Measurements from ENCODE around the gene FLYWCH2. TPM values are rescaled to one million over a fixed set of nuclear protein-coding genes. Genes with fewer than 3 reads are reported as not detected.

Gene FLYWCH2
- total and polyA plus RNA-seq, 2 of the 13 experiments (the other 11 are each of a cell fraction or from before 2014, with no cell fraction given): 16.9 to 19.8 TPM

- peak; percentile 80; the same call in 1 of the 2 replicates for TF ChIP-seq KIAA2018 (CRISPR knock-in tag; IDR thresholded peaks at IDR 0.05; ENCODE audit: borderline replicate concordance)
- no peak for TF ChIP-seq CHCHD3 (CRISPR knock-in tag; IDR thresholded peaks at IDR 0.05)
- TF ChIP-seq GABPA (IDR thresholded peaks at IDR 0.05; ENCODE audit: low read depth, low read length): peak; percentile 90
- peak; percentile 98 for TF ChIP-seq GABPA (CRISPR knock-in tag; IDR thresholded peaks at IDR 0.05; ENCODE audit: low read depth)
- TF ChIP-seq ZNF296 (CRISPR knock-in tag; conservative IDR thresholded peaks at IDR 0.05): no peak
- peak; percentile 95 for TF ChIP-seq POLR2G (IDR thresholded peaks at IDR 0.05; ENCODE audit: low read depth, low read length)
- peak; percentile 50 for TF ChIP-seq MXD1 (CRISPR knock-in tag; IDR thresholded peaks at IDR 0.05)
- peak; percentile 81 for TF ChIP-seq HDAC1 (CRISPR knock-in tag; IDR thresholded peaks at IDR 0.05)
- TF ChIP-seq ASH2L (IDR thresholded peaks at IDR 0.05; ENCODE audit: insufficient read length, low read depth, low read length): peak; percentile 68
- peak; percentile 51 for TF ChIP-seq HNRNPLL (IDR thresholded peaks at IDR 0.05; ENCODE audit: low read depth, low read length, poor library complexity, severe bottlenecking)
- peak; percentile 92; the same call in 1 of the 2 replicates for TF ChIP-seq ZNF788 (CRISPR knock-in tag; IDR thresholded peaks at IDR 0.05; ENCODE audit: borderline replicate concordance)
- peak; percentile 81 for TF ChIP-seq POGZ (CRISPR knock-in tag; IDR thresholded peaks at IDR 0.05)
- TF ChIP-seq ZNF180 (CRISPR knock-in tag; IDR thresholded peaks at IDR 0.05; ENCODE audit: borderline replicate concordance, low read depth): no peak
- TF ChIP-seq HMGXB3 (CRISPR knock-in tag; IDR thresholded peaks at IDR 0.05; ENCODE audit: borderline replicate concordance): no peak
- no peak for TF ChIP-seq ZNF207 (IDR thresholded peaks at IDR 0.05; ENCODE audit: borderline replicate concordance)
- peak; percentile 8 for TF ChIP-seq SKI (IDR thresholded peaks at IDR 0.05; ENCODE audit: partially characterized antibody)
Measured at GRCh38 chr16:2867987-2868789, 14.8 kb upstream of the FLYWCH2 start (continued).

Data from HepG2 (cell line).